ENCODE measurements around the gene ITFG1.

GRCh38 chr16:47196457-47196856 is 264.4 kb downstream of the ITFG1 start:
- TF ChIP-seq EZH2 (IDR thresholded peaks at IDR 0.05) (no peak), POLR2AphosphoS5 (IDR thresholded peaks at IDR 0.05; ENCODE audit: borderline replicate concordance, low read depth, low read length) (no peak), FOXP2 (optimal IDR thresholded peaks at IDR 0.05; ENCODE audit: control extremely low read depth, extremely low read length, insufficient read depth) (no peak)

Measured in SK-N-MC (cell line).